NCI-H82 treated with DMSO at 0.1 percent for 48 hours (cell line): ENCODE measurements around the gene VEGFB.
A peak's percentile ranks its signal among the peaks of the same experiment; 100 is the strongest.

Source experiments
- DNase-seq: peaks from one replicate; lab custom pipeline; 2025; ENCODE audit not compliant: unreplicated experiment; lab: John Stamatoyannopoulos, UW

Gene VEGFB

DNA sequence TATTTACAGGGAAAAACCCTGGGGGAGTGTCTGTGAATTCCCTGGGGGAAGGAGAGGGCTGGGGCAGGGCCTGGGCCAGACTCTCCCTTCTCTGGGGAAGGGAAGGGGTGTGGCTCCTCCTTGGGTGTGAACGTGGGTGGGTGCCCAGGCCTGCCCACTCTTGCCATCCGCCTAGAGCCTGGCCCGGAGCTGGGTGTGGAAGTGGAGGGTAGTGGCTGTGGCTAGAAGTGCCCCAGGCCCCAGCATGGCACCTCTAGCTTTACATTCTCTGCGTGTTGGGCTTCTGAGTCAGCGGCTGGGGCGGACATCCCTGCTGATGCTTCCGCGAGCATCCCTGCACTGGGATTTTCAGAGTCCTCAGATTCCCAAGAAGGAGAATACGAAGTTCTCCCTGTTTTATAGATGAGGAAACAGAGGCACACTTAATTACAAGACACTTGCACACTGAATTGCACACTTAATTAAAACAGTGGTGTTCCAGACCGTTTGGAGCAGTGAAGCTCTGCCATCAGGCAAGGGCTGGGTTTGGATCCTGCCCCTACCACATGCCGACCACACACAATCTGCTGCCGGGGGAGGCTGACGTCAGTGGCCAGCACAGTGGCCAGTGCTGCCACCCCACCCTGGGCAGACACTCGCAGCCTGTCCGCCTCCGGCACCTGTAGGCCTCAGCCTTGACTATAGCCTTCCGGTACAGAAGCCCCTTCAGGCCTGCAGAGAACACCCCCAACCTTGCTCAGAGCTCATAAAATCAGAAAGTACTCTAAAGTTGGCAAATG is 42.5 kb downstream of the VEGFB start:
- no peak for DNase-seq

DNA sequence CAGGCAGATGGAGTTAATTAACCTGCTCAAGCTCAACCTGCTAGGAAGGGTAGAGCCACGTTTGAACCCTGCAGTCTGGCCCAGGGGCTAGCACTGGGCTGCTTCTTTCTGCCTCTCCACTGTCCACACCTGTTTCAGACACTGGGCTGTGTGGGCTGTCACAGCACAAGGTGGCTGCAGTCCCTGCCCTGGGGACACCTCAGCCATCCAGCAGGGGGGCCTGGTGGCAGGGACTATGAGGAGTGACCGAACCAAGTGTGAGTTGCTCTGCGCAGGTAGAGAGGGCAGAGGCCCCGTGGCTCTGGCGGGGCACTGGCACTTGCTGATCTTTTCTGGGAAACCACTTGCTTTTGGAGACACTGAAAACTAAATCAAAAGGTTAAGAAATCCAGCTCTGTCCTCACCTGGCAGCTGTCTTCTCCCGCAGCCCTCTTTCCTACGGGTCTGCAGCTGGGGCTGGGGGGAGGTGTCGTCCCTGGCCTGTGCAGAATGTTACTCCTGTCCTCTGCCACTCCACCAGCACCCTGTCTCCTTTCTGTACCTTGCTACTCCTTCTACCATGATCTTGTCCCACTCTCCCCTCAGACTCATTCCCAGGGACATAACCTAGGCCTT is 44.3 kb downstream of the VEGFB start:
- DNase-seq = no peak

DNA sequence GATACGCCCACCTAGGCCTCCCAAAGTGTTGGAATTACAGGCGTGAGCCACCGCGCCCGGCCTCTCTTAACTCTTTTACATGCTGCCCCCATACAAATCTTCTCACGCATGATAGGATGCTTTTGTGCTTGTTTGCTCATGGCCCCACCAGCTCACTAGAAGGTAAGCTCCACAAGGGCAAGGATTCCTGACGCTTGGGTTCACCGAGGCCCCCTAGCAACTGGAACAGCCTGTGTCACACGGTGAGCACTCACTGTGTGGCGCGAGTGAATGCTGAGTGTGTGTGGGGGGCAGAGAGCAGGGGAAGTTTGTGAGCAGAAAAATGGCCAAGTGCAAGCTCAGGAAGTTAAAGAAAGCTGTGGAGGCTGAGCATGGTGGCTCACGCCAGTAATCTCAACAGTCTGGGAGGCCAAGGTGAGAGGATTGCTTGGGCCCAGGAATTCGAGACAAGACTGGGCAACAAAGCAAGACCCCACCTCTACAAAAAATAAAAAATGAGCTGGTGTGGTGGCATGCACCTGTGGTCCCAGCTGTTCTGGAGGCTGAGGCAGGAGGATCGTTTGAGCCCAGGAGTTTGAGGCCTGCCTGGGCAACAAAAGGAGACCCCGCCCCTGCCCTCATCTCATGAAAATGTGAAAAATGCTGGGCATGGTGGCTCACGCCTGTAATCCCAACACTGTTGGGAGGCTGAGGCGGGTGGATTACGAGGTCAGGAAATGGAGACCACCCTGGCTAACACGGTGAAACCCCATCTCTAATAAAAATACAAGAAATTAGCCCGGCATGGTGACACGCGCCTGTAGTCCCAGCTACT is 47.8 kb downstream of the VEGFB start:
- no peak for DNase-seq

- DNase-seq = peak; percentile 6
Measured at GRCh38 chr11:64283092-64283491, 48.7 kb downstream of the VEGFB start.

DNA sequence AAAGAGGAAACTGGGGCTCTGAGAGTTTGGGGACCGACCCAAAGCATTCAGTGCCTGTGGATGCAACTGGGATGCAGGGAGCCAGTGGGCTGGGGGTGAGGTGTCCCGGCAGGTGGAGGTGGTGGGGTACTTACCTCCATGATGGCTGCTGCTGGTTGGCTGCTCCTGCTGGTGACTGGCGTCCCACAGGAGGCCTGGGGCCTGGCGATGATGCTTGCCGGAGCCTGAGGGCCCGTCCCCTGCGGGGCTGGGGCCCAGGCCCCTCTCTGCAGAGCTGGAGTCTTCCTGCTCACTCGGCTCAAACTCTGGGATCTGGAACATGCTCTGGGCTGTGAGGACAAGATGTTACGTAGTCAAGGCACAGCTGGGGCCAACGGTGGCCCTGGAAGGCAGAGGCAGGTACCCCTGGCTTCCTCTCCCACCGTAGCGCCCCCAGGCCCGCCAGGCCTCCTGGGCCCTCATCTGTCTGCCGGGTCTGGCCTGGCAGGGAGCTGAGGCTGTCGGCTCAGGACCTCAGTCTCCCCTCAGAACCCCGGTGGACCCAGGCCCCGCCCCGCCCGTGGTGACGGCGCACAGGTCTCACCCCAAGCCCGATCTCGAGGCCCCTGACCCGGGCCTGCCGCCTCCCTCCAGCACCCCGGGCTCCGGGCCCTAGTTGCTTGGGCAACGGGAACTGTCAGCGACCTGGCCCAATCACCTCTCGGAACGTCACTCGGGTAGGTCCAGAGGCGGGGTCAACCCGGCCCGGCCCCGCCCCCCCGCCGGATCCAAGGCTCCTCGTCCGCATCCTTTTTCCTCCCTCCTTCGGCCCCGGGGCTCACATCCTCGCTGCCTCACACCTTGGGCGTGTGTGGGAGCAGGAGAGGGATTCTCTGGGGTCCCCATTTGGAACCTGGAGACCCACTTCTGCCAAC is 49.9 kb downstream of the VEGFB start, which contains the start of gene BAD:
TSS of gene BAD (minus strand) at position 618 of the 914 bp plus-strand sequence. CDS start at position 321, 297 bp downstream.
- DNase-seq = peak; percentile 65

- DNase-seq = peak; percentile 26
Measured at GRCh38 chr11:64284962-64285884, 50.8 kb downstream of the VEGFB start, which contains the start of gene GPR137. Gene GPR137 (plus strand): TSS chr11:64285848. CDS start chr11:64286525, 677 bp downstream.

DNA sequence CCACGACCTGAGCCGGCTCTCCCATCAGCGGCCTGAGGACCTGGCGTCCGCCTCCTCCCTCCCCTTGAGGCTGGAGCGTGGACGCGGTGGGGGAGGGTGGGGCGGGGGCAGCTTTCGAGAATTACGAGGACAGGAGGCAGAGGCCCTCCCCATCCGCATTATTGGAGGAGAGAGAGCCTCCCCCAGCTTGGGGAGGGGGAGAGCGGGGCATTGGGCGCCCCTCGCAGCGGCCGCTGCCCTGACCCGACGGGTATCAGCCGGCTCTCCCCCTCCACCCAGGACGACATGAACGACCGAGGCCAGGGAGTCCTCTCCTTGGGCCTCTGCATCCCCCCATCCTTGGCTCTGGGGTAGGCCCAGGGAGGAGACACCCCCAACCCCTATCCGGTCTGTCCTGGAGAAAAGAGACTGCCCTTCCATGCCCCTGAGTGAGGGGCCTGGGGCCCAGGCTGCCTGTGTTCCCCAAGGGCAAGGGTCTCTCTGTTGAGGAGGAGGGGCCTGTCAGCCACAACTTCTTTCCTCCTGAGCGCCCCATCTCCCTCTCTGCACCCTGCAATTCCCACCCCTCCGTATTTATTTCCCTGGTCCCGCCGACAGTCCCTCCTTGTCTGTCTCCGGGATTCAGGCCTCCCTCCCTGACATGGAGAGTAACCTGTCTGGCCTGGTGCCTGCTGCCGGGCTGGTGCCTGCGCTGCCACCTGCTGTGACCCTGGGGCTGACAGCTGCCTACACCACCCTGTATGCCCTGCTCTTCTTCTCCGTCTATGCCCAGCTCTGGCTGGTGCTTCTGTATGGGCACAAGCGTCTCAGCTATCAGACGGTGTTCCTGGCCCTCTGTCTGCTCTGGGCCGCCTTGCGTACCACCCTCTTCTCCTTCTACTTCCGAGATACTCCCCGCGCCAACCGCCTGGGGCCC is 51.8 kb downstream of the VEGFB start:
- DNase-seq = no peak

- DNase-seq = no peak
Measured at GRCh38 chr11:64286801-64287159, 52.4 kb downstream of the VEGFB start.

GRCh38 chr11:64287676-64288352 is 53.4 kb downstream of the VEGFB start:
- DNase-seq = no peak

DNA sequence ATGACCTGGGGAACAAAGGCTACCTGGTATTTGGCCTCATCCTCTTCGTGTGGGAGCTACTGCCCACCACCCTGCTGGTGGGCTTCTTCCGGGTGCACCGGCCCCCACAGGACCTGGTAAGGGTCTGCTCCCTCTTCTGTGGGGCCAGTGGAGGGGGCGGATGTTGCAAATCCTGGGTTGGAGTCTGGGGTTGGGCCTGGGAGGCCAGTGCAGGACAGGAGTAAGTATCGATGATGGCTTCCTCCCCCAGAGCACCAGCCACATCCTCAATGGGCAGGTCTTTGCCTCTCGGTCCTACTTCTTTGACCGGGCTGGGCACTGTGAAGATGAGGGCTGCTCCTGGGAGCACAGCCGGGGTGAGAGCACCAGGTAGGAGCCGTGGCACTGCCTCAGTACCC is 54.0 kb downstream of the VEGFB start:
- DNase-seq = no peak
